Hepatic stellate cell (primary cell): ENCODE results near the gene ENPP6.
"Not testable (repeated sequence)": the region's sequence is repeated elsewhere in the genome, so short reads cannot be mapped to it uniquely, and the experiment has no call there.

ENCODE experiments used
- DNase-seq: peaks from one replicate; pipeline ENCODE4 v3.0.0; 2011; ENCODE audit warnings: low spot score

Gene ENPP6

DNA sequence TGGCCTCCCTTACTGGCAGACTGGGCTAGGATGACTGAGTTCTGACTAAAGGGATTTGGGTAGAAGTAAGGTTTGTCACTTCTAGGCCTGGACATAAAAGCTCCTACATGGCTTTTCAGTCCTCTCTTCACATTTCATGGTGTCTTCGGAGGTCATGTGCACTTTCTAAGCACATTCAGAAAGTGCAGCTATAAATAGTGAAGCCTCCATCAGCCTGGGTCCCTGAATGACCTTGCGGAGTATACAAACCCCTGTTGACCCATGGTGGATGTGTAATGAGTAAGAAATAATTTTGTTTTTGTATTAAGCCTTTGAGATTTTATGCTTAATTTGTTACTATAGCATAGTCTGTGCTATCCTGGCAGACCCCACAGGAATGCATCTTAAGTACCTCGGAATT is 158.6 kb downstream of the ENPP6 start:
- DNase-seq: no peak

DNA sequence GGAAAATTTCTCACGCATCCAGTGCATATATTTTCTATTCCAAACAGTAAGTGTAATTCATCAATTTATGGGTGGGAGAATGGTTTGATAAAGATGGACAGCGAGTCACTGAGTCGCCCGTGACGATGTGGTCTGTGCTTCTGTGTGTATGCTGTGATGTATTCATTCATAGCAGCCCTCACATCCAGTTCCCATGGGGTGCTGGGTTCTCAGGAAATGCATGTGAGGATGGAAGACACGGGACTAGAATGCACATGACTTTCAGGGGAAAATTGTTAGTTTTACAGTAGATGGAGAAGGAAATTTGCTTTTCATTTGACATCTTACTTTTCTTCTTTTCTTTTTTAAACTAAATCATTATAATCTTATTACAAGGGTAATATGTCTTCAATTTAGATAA is 159.6 kb downstream of the ENPP6 start:
- DNase-seq: no peak

DNA sequence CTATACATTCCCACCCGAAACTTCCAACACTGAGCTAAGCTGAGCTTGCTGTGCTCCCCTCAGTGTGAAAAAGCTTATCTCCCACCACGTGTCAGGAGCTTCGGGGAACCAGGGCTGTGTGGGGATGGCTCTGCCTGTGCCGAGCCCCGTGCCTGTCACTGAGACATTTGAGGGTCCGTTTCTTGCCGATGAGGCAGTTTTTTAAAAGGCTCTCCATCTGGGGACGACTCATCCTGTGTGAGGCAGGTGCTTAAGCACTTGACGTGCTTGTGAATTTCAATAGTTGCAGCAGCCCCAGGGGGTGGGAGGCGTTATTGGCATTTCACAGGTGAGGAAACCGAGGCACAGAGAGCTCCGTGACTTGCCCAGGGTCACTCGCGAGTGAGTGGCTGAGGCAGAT is 160.8 kb downstream of the ENPP6 start:
- no peak for DNase-seq

DNA sequence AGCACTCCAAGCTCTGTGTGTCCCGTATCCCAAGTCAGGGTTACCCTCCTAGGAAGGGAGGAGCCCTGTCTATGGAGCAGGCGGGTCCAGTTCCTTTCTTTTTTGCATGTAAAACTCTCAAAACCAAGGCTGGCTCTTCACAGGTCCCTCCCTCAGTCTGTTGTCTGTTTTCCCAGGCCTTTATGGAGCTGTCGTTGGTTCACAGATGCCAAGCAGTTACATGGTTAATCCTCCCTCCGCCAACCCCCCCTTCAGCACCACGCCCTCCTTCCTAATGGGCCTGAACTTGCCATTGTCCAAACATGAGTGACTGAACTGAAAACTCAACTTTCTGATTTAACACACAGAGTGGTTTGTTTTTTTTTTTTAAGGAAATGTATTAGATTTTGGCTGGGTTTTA is 164.2 kb downstream of the ENPP6 start:
- no peak for DNase-seq

DNA sequence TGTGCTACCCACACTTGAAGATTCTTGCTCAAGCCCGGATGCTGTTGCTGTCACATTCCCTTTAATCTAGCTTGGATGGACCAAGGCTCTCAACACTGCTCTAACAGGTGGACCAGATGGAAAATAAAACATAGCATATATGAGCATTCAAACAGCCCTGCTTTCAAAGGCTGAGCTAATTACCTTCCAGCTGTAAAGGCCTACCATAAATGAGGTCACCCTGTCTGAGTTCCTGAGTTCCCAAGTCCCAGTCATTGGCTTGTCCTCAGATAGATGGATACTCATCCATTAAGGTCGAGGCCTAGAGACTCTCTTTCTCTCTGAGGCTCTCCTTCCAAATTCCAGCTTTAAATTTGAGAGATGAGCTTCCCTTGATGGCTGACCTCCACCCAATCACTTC is 165.1 kb downstream of the ENPP6 start:
- DNase-seq: no peak

DNA sequence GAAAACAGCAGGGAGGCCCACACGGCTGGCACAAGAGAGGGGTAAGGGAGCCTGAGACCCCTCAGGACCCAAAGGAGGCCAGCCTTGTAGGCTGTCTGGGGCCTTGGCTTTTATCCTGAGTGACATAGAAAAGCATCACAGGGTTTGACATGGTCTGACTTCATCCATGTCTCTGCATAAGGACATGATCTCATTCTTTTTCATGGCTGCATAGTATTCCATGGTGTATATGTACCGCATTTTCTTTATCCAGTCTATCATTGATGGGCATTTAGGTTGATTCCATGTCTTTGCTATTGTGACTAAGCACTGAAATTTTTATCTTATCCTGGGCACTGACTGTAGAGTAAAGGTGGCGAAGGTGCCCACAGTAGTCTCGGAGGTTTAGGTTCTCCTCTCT is 166.4 kb downstream of the ENPP6 start:
- not testable (repeated sequence) for DNase-seq

DNA sequence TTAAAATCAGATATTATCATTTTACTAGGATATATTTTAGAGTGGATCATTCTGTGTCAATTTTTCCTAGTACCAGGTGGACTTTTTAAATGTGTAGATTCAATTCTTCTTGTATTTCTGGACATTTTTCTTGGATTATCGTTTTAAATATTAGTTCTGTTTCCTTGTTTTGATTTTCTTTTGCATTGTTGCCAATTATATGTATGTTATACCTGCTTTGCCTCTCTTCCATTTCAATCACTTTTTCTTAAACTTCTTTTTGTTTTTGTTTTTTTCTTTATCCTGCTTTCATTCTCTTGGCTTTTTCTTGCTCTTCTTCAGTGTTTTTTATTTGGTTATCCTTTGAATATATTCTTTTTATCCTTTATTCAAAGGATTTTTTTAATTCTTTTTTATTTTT is 171.5 kb downstream of the ENPP6 start:
- no peak for DNase-seq

DNA sequence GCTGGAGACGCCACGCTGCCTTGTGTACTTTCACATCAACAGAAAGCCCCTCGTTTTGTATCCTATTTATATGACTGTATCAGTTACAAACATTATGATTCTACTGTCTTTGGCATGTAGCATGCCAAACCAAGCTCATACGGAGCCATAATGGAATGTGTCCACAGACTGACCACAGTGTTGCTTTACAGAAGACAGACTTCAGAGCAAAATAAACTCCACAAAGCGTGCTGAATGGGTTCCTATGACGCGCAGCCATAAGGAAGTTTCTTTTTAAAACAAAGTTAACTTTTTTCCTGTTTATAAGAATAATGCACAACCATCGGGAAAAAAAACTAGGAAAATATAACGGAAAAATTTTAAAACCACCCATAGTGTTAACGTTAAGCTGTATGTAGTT is 176.5 kb downstream of the ENPP6 start:
- no peak for DNase-seq

DNA sequence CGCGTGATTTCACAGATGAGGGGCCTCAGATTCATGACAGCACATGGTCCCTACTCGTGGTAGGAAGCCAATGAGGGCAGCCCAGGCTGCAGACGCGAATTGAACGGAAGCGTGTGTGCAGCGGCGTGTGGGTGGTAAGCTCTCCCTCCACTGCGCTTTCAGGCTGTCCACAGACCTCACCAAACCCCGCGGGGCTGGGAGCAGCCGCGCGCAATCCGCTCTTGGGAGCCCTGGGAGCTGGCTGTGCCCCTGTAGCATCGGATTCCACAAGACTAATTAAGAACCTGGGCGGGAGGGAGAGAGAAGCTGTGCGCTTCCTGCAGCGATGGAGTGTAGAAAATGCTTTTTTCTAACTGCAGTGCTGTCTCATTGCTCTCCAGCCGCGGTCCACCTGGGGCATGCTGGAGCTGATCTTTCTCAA is 177.7 kb downstream of the ENPP6 start:
- no peak for DNase-seq
